WTC11 (cell line): ENCODE results near the gene STBD1. TPM values are rescaled to one million over a fixed set of nuclear protein-coding genes. Genes with fewer than 3 reads are reported as not detected.

Source experiments
- ATAC-seq: fragments of 200-7000 bp; cut with Tn5 transposase; 2 replicates; pipeline ENCODE4 v1.10.0; 2021; ENCODE audit warnings: mild to moderate bottlenecking, moderate library complexity
- CTCF ChIA-PET: fragments of 300-600 bp; sonication (Branson Sonifier 250); formaldehyde crosslinking; loops from one replicate; lab custom pipeline; 2021; ENCODE audit warnings: antibody characterized with exemption; lab: Charles Lee
- POLR2A ChIA-PET: fragments of 350-600 bp; sonication (Branson Sonifier 250); formaldehyde crosslinking; loops from one replicate; lab custom pipeline; 2021; ENCODE audit warnings: antibody characterized with exemption; lab: Charles Lee
- DNase-seq: peaks from one replicate; pipeline ENCODE4 v3.0.0; 2021; ENCODE audit warnings: low spot score
- H3K27ac Mint-ChIP-seq: 2 replicates; pipeline ENCODE4 v1.8.0; 2021; ENCODE audit warnings: mixed read lengths
- H3K27me3 Mint-ChIP-seq: 2 replicates; pipeline ENCODE4 v1.8.0; 2021; ENCODE audit warnings: low read depth, mild to moderate bottlenecking, moderate library complexity, mixed read lengths
- H3K36me3 Mint-ChIP-seq: 2 replicates; pipeline ENCODE4 v1.8.0; 2021; ENCODE audit warnings: mixed read lengths
- H3K4me1 Mint-ChIP-seq: 2 replicates; pipeline ENCODE4 v1.8.0; 2022; ENCODE audit warnings: mixed read lengths
- H3K4me3 Mint-ChIP-seq: 2 replicates; pipeline ENCODE4 v1.8.0; 2021; ENCODE audit warnings: mild to moderate bottlenecking, moderate library complexity, mixed read lengths
- H3K9me3 Mint-ChIP-seq: 2 replicates; pipeline ENCODE4 v1.8.0; 2021; ENCODE audit warnings: mixed read lengths
- ATF2 ChIP-seq: sonication (generic); formaldehyde crosslinking; IDR thresholded peaks from 2 replicates; pipeline ENCODE4 v1.8.1; 2022; ENCODE audit warnings: low read depth, missing genetic modification reagents, borderline replicate concordance
- ATF3 ChIP-seq: sonication (generic); formaldehyde crosslinking; conservative IDR thresholded peaks from 2 replicates; pipeline ENCODE4 v1.8.1; 2022; ENCODE audit warnings: mild to moderate bottlenecking, missing genetic modification reagents
- ATF6 ChIP-seq: sonication (generic); formaldehyde crosslinking; IDR thresholded peaks from 2 replicates; pipeline ENCODE4 v1.8.1; 2023; ENCODE audit warnings: mild to moderate bottlenecking, missing genetic modification reagents
- ESRRA ChIP-seq: sonication (generic); formaldehyde crosslinking; IDR thresholded peaks from 2 replicates; pipeline ENCODE4 v1.8.1; 2022; ENCODE audit warnings: mild to moderate bottlenecking, missing genetic modification reagents, borderline replicate concordance
- FOXK1 ChIP-seq: sonication (generic); formaldehyde crosslinking; IDR thresholded peaks from 2 replicates; pipeline ENCODE4 v1.8.0; 2022; ENCODE audit warnings: mild to moderate bottlenecking, moderate library complexity, missing genetic modification reagents
- GABPB1 ChIP-seq: sonication (generic); formaldehyde crosslinking; IDR thresholded peaks from 2 replicates; pipeline ENCODE4 v1.8.1; 2023; ENCODE audit warnings: mild to moderate bottlenecking, missing genetic modification reagents
- GTF2I ChIP-seq: fragments of 250-450 bp; sonication (Bioruptor Pico); conservative IDR thresholded peaks from 2 replicates; pipeline ENCODE4 v1.4.0; 2021; ENCODE audit warnings: mild to moderate bottlenecking
- HMGA2 ChIP-seq: fragments of 250-450 bp; sonication (Bioruptor Pico); IDR thresholded peaks from 2 replicates; pipeline ENCODE4 v1.4.0; 2021; ENCODE audit warnings: mild to moderate bottlenecking, moderate library complexity
- IRF2 ChIP-seq: sonication (generic); formaldehyde crosslinking; IDR thresholded peaks from 2 replicates; pipeline ENCODE4 v1.8.0; 2022; ENCODE audit warnings: low read depth, missing genetic modification reagents, borderline replicate concordance
- JAZF1 ChIP-seq: fragments of 250-450 bp; sonication (Bioruptor Pico); IDR thresholded peaks from 2 replicates; pipeline ENCODE4 v1.9.0; 2021; ENCODE audit warnings: moderate library complexity, mild to moderate bottlenecking, inconsistent platforms
- KAT7 ChIP-seq: sonication (generic); formaldehyde crosslinking; IDR thresholded peaks from 2 replicates; pipeline ENCODE4 v1.8.1; 2023; ENCODE audit warnings: missing genetic modification reagents, mild to moderate bottlenecking, borderline replicate concordance
- MAX ChIP-seq: sonication (generic); formaldehyde crosslinking; IDR thresholded peaks from 2 replicates; pipeline ENCODE4 v1.8.0; 2022; ENCODE audit warnings: mild to moderate bottlenecking, missing genetic modification reagents
- MXD4 ChIP-seq: fragments of 250-450 bp; sonication (Bioruptor Pico); IDR thresholded peaks from 2 replicates; pipeline ENCODE4 v1.8.0; 2021; ENCODE audit warnings: mild to moderate bottlenecking, moderate library complexity, borderline replicate concordance
- NFATC4 ChIP-seq: fragments of 250-450 bp; sonication (Bioruptor Pico); IDR thresholded peaks from 2 replicates; pipeline ENCODE4 v1.9.0; 2021; ENCODE audit warnings: mild to moderate bottlenecking
- NR3C1 ChIP-seq: sonication (generic); formaldehyde crosslinking; conservative IDR thresholded peaks from 2 replicates; pipeline ENCODE4 v1.8.1; 2023; ENCODE audit warnings: low read depth, mild to moderate bottlenecking, missing genetic modification reagents
- RELA ChIP-seq: sonication (generic); formaldehyde crosslinking; IDR thresholded peaks from 2 replicates; pipeline ENCODE4 v1.8.1; 2022; ENCODE audit warnings: missing genetic modification reagents, mild to moderate bottlenecking, borderline replicate concordance
- SMAD3 ChIP-seq: sonication (generic); formaldehyde crosslinking; IDR thresholded peaks from 2 replicates; pipeline ENCODE4 v1.8.0; 2022; ENCODE audit warnings: missing genetic modification reagents, mild to moderate bottlenecking, borderline replicate concordance
- STAT6 ChIP-seq: sonication (generic); formaldehyde crosslinking; conservative IDR thresholded peaks from 2 replicates; pipeline ENCODE4 v1.8.1; 2023; ENCODE audit warnings: mild to moderate bottlenecking, low read depth, missing genetic modification reagents, moderate library complexity
- ZNF121 ChIP-seq: sonication (generic); formaldehyde crosslinking; IDR thresholded peaks from 2 replicates; pipeline ENCODE4 v1.8.0; 2023; ENCODE audit warnings: missing genetic modification reagents
- ZNF317 ChIP-seq: sonication (generic); formaldehyde crosslinking; IDR thresholded peaks from 2 replicates; pipeline ENCODE4 v1.8.1; 2023; ENCODE audit warnings: low read depth, mild to moderate bottlenecking, moderate library complexity, missing genetic modification reagents, borderline replicate concordance
- ZNF396 ChIP-seq: fragments of 250-450 bp; sonication (Bioruptor Pico); IDR thresholded peaks from 2 replicates; pipeline ENCODE4 v1.8.0; 2021; ENCODE audit warnings: mild to moderate bottlenecking, moderate library complexity, borderline replicate concordance
- ZNF416 ChIP-seq: fragments of 250-450 bp; sonication (Bioruptor Pico); IDR thresholded peaks from 2 replicates; pipeline ENCODE4 v1.9.0; 2021; ENCODE audit warnings: mild to moderate bottlenecking, inconsistent platforms
- total RNA-seq: library from RNA; stranded (reverse); gene quantifications from 3 replicates; pipeline ENCODE4 v1.2.3, GENCODE V29; 2021

STBD1 gene
- total RNA-seq, 1 experiment from 2014 or later = 1.4 TPM

GRCh38 chr4:76272582-76272981 lies 34.0 kb upstream of the STBD1 start (continued):
- TF ChIP-seq MAX (CRISPR knock-in tag) (no peak), ESRRA (no peak), IRF2 (CRISPR knock-in tag) (no peak), ATF2 (CRISPR knock-in tag) (no peak), GTF2I (no peak), ZNF317 (no peak), ZNF121 (CRISPR knock-in tag) (no peak), ZNF416 (CRISPR knock-in tag) (no peak), FOXK1 (CRISPR knock-in tag) (no peak), SMAD3 (CRISPR knock-in tag) (no peak)

GRCh38 chr4:76272999-76273398 lies 33.5 kb upstream of the STBD1 start:
- Mint-ChIP-seq H3K4me1 (no peaks in the 10 kb centered on the region), H3K27ac (no peak overlapping the region), H3K9me3 (no peaks in the 10 kb centered on the region), H3K4me3 (no peak overlapping the region), H3K36me3 (no peaks in the 10 kb centered on the region), H3K27me3 (peaks cover 3% of the 10 kb centered on the region)
- DNase-seq (no peak), ATAC-seq (no peak)
- CTCF ChIA-PET = no interaction called here
- POLR2A ChIA-PET = no interaction called here
- TF ChIP-seq STAT6 (CRISPR knock-in tag) (no peak), GABPB1 (CRISPR knock-in tag) (peak; percentile 79), NR3C1 (no peak), ZNF416 (CRISPR knock-in tag) (no peak)

GRCh38 chr4:76275486-76276124 lies 30.9 kb upstream of the STBD1 start:
- Mint-ChIP-seq H3K27ac (no peak overlapping the region), H3K36me3 (no peaks in the 10 kb centered on the region), H3K9me3 (no peaks in the 10 kb centered on the region), H3K4me1 (no peaks in the 10 kb centered on the region)
- POLR2A ChIA-PET = no interaction called here
- CTCF ChIA-PET = no interaction called here
- DNase-seq = no peak
- no peak for TF ChIP-seq STAT6 (CRISPR knock-in tag)
- peak; percentile 42 for TF ChIP-seq GABPB1 (CRISPR knock-in tag)
- TF ChIP-seq, all 79 proteins: peak for 1
- Mint-ChIP-seq H3K27me3 (peaks cover 3% of the 10 kb centered on the region; the same call in 1 of the 2 replicates), H3K4me3 (no peak overlapping the region)
- ATAC-seq = no peak

- ChIA-PET POLR2A (no interaction called here), CTCF (interaction anchor here (0.6 to 2.1 kb wide), 2 partner anchors 101 to 225 kb away, joined by 3 to 6 read pairs; no protein-coding TSS in a partner anchor)
- H3K27ac Mint-ChIP-seq = no peak overlapping the region
- H3K4me1 Mint-ChIP-seq = no peaks in the 10 kb centered on the region
- H3K4me3 Mint-ChIP-seq = no peak overlapping the region
- ATAC-seq = no peak
- H3K9me3 Mint-ChIP-seq = no peaks in the 10 kb centered on the region
- no peaks in the 10 kb centered on the region for H3K36me3 Mint-ChIP-seq
- H3K27me3 Mint-ChIP-seq = no peaks in the 10 kb centered on the region
- DNase-seq = no peak
- TF ChIP-seq ZNF396 (CRISPR knock-in tag) (no peak), NFATC4 (CRISPR knock-in tag) (no peak), HMGA2 (no peak), ATF6 (no peak), ATF3 (no peak), MXD4 (CRISPR knock-in tag) (no peak), JAZF1 (no peak), RELA (CRISPR knock-in tag) (no peak), KAT7 (no peak)
These were observed 29.7 kb upstream of the STBD1 start for GRCh38 chr4:76276813-76277212.
